Measurements from ENCODE around the gene REV3L.
"Not testable (repeated sequence)": the region's sequence is repeated elsewhere in the genome, so short reads cannot be mapped to it uniquely, and the experiment has no call there.

DNA sequence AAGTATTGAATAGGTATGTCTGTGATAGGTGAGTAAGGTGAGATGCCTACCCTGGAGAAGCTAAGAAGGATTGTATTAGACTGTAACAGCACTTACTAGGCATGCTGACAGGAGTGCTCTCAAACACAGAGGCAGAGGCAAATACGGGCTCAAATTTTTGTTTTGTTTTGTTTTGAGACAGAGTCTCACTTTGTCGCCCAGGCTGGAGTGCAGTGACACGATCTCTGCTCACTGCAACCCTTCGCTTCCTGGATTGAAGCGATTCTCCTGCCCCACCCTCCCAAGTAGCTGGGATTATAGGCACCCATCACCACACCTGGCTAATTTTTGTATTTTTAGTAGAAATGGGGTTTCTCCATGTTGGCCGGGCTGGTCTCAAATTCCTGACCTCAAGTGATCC, 31.5 kb upstream of the REV3L start:
- TF ChIP-seq, protein P1, sequence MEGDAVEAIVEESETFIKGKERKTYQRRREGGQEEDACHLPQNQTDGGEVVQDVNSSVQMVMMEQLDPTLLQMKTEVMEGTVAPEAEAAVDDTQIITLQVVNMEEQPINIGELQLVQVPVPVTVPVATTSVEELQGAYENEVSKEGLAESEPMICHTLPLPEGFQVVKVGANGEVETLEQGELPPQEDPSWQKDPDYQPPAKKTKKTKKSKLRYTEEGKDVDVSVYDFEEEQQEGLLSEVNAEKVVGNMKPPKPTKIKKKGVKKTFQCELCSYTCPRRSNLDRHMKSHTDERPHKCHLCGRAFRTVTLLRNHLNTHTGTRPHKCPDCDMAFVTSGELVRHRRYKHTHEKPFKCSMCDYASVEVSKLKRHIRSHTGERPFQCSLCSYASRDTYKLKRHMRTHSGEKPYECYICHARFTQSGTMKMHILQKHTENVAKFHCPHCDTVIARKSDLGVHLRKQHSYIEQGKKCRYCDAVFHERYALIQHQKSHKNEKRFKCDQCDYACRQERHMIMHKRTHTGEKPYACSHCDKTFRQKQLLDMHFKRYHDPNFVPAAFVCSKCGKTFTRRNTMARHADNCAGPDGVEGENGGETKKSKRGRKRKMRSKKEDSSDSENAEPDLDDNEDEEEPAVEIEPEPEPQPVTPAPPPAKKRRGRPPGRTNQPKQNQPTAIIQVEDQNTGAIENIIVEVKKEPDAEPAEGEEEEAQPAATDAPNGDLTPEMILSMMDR (conservative IDR thresholded peaks at IDR 0.05; ENCODE audit: low read length) = not testable (repeated sequence)
- TF ChIP-seq EZH2phosphoT487 (IDR thresholded peaks at IDR 0.05; ENCODE audit: borderline replicate concordance) = not testable (repeated sequence)

Data from Loucy (cell line).